ENCODE results near the gene NACC2.

- no peak for TF ChIP-seq ZNF565 (CRISPR knock-in tag; conservative IDR thresholded peaks at IDR 0.05; ENCODE audit: low read depth)
- TF ChIP-seq PATZ1 (CRISPR knock-in tag; IDR thresholded peaks at IDR 0.05; ENCODE audit: borderline replicate concordance), result no peak
- TF ChIP-seq CREB5 (CRISPR knock-in tag; IDR thresholded peaks at IDR 0.05; ENCODE audit: low read depth), result no peak
- TF ChIP-seq ARNTL (CRISPR knock-in tag; IDR thresholded peaks at IDR 0.05; ENCODE audit: borderline replicate concordance, low read depth), result no peak
- no peak for TF ChIP-seq TCF4 (CRISPR knock-in tag; IDR thresholded peaks at IDR 0.05; ENCODE audit: borderline replicate concordance)
- no peak for TF ChIP-seq ZC3H10 (CRISPR knock-in tag; IDR thresholded peaks at IDR 0.05)
- no peak for TF ChIP-seq ZFP30 (CRISPR knock-in tag; IDR thresholded peaks at IDR 0.05)
- no peak for TF ChIP-seq CSRNP3 (CRISPR knock-in tag; IDR thresholded peaks at IDR 0.05)
- TF ChIP-seq RARB (CRISPR knock-in tag; IDR thresholded peaks at IDR 0.05), result no peak
- no peak for TF ChIP-seq PPARA (CRISPR knock-in tag; IDR thresholded peaks at IDR 0.05; ENCODE audit: borderline replicate concordance)
- no peak for TF ChIP-seq ISL1 (CRISPR knock-in tag; IDR thresholded peaks at IDR 0.05)
Measured at GRCh38 chr9:136142414-136142796, 47.3 kb upstream of the NACC2 start.
